Chondrocyte (in vitro differentiated cells): ENCODE data around the gene TLCD3B. TPM values are rescaled to one million over a fixed set of nuclear protein-coding genes. Genes with fewer than 3 reads are reported as not detected.

Experiments
- DNase-seq: peaks from one replicate; pipeline ENCODE4 v3.0.0; 2021; ENCODE audit warnings: mixed read lengths, low spot score
- H3K27ac Mint-ChIP-seq: one replicate; pipeline ENCODE4 v1.8.0; 2021; ENCODE audit warnings: mild to moderate bottlenecking, moderate library complexity, mixed read lengths; ENCODE audit not compliant: unreplicated experiment
- H3K27me3 Mint-ChIP-seq: 2 replicates; pipeline ENCODE4 v1.8.0; 2021; ENCODE audit warnings: low read depth, mixed read lengths
- H3K36me3 Mint-ChIP-seq: 2 replicates; pipeline ENCODE4 v1.8.0; 2021; ENCODE audit warnings: low read depth, mixed read lengths
- H3K4me1 Mint-ChIP-seq: 2 replicates; pipeline ENCODE4 v1.8.0; 2021; ENCODE audit warnings: low read depth, mild to moderate bottlenecking, mixed read lengths
- H3K4me3 Mint-ChIP-seq: one replicate; pipeline ENCODE4 v1.8.0; 2021; ENCODE audit warnings: mild to moderate bottlenecking, moderate library complexity, mixed read lengths; ENCODE audit not compliant: unreplicated experiment
- H3K9me3 Mint-ChIP-seq: 2 replicates; pipeline ENCODE4 v1.8.0; 2021; ENCODE audit warnings: low read depth, mixed read lengths
- CTCF ChIP-seq: fragments of 200-600 bp; sonication (generic); IDR thresholded peaks from 2 replicates; pipeline ENCODE4 v1.5.0; 2021; ENCODE audit warnings: antibody characterized with exemption, mild to moderate bottlenecking, moderate library complexity
- total RNA-seq: library from RNA; stranded (reverse); gene quantifications from 3 replicates; pipeline ENCODE4 v1.2.1, GENCODE V29; 2021

TLCD3B gene
- total RNA-seq, 1 donor from 2014 or later, result 0.77 TPM

DNA sequence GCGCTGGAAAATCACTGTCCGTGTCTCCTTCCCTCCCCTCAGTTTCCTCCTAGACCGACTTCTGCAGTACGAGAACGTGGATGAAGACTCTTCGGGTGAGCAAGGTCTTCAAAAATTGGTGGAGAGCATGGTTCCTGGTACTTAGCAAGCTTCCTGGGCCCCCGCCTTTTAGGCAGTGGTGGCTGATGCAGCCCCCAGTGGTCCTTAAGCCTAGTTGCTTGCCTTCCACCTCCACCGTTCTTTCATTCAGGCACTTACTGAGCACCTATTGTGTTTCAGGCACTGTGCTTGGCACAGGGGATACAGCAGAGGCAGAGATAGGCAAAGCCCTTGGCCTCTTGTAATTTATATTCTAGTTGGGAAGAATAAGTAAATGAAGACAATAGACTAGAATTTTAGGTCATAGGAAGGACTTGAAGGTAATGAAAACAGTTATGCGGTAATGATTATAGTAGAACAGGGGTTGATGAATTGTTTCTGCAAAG is 34.3 kb downstream of the TLCD3B start:
- peak overlapping the region; percentile 96 for H3K4me3 Mint-ChIP-seq
- H3K36me3 Mint-ChIP-seq, result peaks cover 8% of the 10 kb centered on the region
- DNase-seq, result no peak
- no peaks in the 10 kb centered on the region for H3K9me3 Mint-ChIP-seq
- H3K4me1 Mint-ChIP-seq, result peaks cover 24% of the 10 kb centered on the region
- no peak for TF ChIP-seq CTCF
- H3K27me3 Mint-ChIP-seq, result no peaks in the 10 kb centered on the region
- H3K27ac Mint-ChIP-seq, result peak overlapping the region; percentile 94

GRCh38 chr16:29995911-29996765 is 34.9 kb downstream of the TLCD3B start, which contains the start of gene INO80E:
INO80E (plus strand) TSS chr16:29996241; CDS start chr16:29996311, 70 bp downstream.
- H3K36me3 Mint-ChIP-seq, result peaks cover 8% of the 10 kb centered on the region
- peak within 1 kb of the TSS; percentile 94 for H3K27ac Mint-ChIP-seq
- TF ChIP-seq CTCF, result peak; percentile 27
- H3K4me1 Mint-ChIP-seq, result peaks cover 24% of the 10 kb centered on the region
- DNase-seq, result peak; percentile 99
- peak within 1 kb of the TSS; percentile 96 for H3K4me3 Mint-ChIP-seq
- no peaks in the 10 kb centered on the region for H3K9me3 Mint-ChIP-seq
- H3K27me3 Mint-ChIP-seq, result no peaks in the 10 kb centered on the region

DNA sequence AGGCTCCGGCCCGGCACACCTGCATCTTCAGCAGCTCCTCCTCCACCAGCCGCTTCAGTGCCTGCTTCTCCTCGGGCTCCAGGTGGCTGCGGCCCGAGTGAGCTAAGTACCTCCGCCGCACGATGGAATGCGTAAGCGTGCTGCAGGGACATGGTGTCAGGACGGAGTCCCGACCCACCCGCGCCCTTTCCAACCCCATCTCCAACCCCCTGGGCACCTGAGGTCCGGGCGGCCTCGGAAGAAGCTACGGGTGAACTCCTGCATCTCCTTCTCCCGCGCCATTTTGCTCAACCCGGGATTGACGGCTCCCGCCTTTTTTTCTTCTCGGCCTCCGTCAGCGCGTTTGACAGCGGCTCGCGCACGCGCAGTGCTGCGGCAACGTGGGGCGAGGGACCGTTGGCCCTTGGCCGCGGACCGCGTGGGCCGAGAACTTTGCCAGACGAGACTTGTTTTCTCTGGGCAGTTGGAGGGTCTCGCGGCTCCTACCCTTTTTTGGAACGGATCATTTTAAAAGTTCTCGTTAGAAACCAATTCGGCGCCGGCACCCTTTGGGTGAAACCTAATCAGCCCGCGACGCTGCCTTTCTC is 35.7 kb downstream of the TLCD3B start, which contains the start of gene HIRIP3:
HIRIP3 (minus strand) TSS at position 294 of the 587 bp plus-strand sequence; CDS start at position 282, 12 bp downstream.
- Mint-ChIP-seq H3K4me1 (peaks cover 24% of the 10 kb centered on the region), H3K27me3 (no peaks in the 10 kb centered on the region), H3K36me3 (peaks cover 11% of the 10 kb centered on the region), H3K27ac (peak within 1 kb of the TSS; percentile 94), H3K9me3 (no peaks in the 10 kb centered on the region), H3K4me3 (peak within 1 kb of the TSS; percentile 96)
- no peak for TF ChIP-seq CTCF
- DNase-seq, result peak; percentile 94

- H3K27me3 Mint-ChIP-seq, result no peaks in the 10 kb centered on the region
- H3K27ac Mint-ChIP-seq, result peak overlapping the region; percentile 94
- peak overlapping the region; percentile 96 for H3K4me3 Mint-ChIP-seq
- peak; percentile 57 for DNase-seq
- no peaks in the 10 kb centered on the region for H3K9me3 Mint-ChIP-seq
- H3K4me1 Mint-ChIP-seq, result peaks cover 24% of the 10 kb centered on the region
- TF ChIP-seq CTCF, result no peak
- H3K36me3 Mint-ChIP-seq, result peaks cover 12% of the 10 kb centered on the region
Observed at GRCh38 chr16:29994600-29995323, 36.3 kb downstream of the TLCD3B start.
